ENCODE results near the gene SLC12A8. TPM values are rescaled to one million over a fixed set of nuclear protein-coding genes. Genes with fewer than 3 reads are reported as not detected.

The SLC12A8 gene
- polyA plus RNA-seq (ENCODE audit: insufficient read length in 3 of 3): 10 to 100 TPM in 1 of 3 donors, 1 to 10 TPM in 2; 5.9 to 10.3 (median 8.4) TPM
- long read RNA-seq, donor 1: 0 reads
- long read RNA-seq, donor 2: 0 reads
- long read RNA-seq, donor 3: 0 reads
- long read RNA-seq, donor 4, partial matches to known transcripts: 0 of 1 reads
- long read RNA-seq, donor 4, other reads (novel, unspliced or antisense): 0 of 1 reads
- long read RNA-seq, donor 5, partial matches to known transcripts: 0 of 1 reads
- long read RNA-seq, donor 5, other reads (novel, unspliced or antisense): 0 of 1 reads
- long read RNA-seq, donor 6, partial matches to known transcripts: 0 of 2 reads
- long read RNA-seq, donor 6, other reads (novel, unspliced or antisense): 0 of 2 reads
- long read RNA-seq, donor 7, partial matches to known transcripts: 0 of 2 reads
- long read RNA-seq, donor 7, other reads (novel, unspliced or antisense): 0 of 2 reads
- long read RNA-seq, donor 8: 0 reads
- long read RNA-seq, donor 9, partial matches to known transcripts: 0 of 1 reads
- long read RNA-seq, donor 9, other reads (novel, unspliced or antisense): 0 of 1 reads
- long read RNA-seq, donor 10: 0 reads
- long read RNA-seq, donor 11: 0 reads
- long read RNA-seq, donor 12: 0 reads
- long read RNA-seq, donor 13: 0 reads
- long read RNA-seq, donor 14: 0 reads
- long read RNA-seq, donor 15: 0 reads
- long read RNA-seq, donor 16, partial matches to known transcripts: 0 of 3 reads
- long read RNA-seq, donor 16, other reads (novel, unspliced or antisense): 0 of 3 reads

GRCh38 chr3:125212509-125213363, at the start of gene SLC12A8:
SLC12A8 (minus strand) TSS chr3:125212748; CDS start chr3:125211349, 1,399 bp downstream.
- DNase-seq: no peak

- DNase-seq: no peak
Observed at GRCh38 chr3:125262161-125262560, 49.6 kb upstream of the SLC12A8 start.

- no peak for DNase-seq
Observed at GRCh38 chr3:125261031-125261430, 48.5 kb upstream of the SLC12A8 start.

GRCh38 chr3:125260158-125260557, 47.6 kb upstream of the SLC12A8 start:
- DNase-seq: no peak

GRCh38 chr3:125257536-125257935, 45.0 kb upstream of the SLC12A8 start:
- DNase-seq: no peak

- no peak for DNase-seq
Observed at GRCh38 chr3:125256675-125257074, 44.1 kb upstream of the SLC12A8 start.

GRCh38 chr3:125250973-125251372, 38.4 kb upstream of the SLC12A8 start:
- DNase-seq: no peak

- DNase-seq: no peak
Observed at GRCh38 chr3:125246237-125246636, 33.7 kb upstream of the SLC12A8 start.

GRCh38 chr3:125245521-125245920, 33.0 kb upstream of the SLC12A8 start:
- no peak for DNase-seq

- no peak for DNase-seq
Observed at GRCh38 chr3:125240496-125240895, 27.9 kb upstream of the SLC12A8 start.

- no peak for DNase-seq
Observed at GRCh38 chr3:125239266-125239665, 26.7 kb upstream of the SLC12A8 start.

GRCh38 chr3:125238759-125239158, 26.2 kb upstream of the SLC12A8 start:
- no peak for DNase-seq

- no peak for DNase-seq
Observed at GRCh38 chr3:125236331-125236903, 23.9 kb upstream of the SLC12A8 start.

- DNase-seq: no peak
Observed at GRCh38 chr3:125234831-125235230, 22.3 kb upstream of the SLC12A8 start.

- no peak for DNase-seq
Observed at GRCh38 chr3:125232401-125232800, 19.9 kb upstream of the SLC12A8 start.

GRCh38 chr3:125231895-125232294, 19.3 kb upstream of the SLC12A8 start:
- no peak for DNase-seq

- DNase-seq: no peak
Observed at GRCh38 chr3:125229707-125230106, 17.2 kb upstream of the SLC12A8 start.

- no peak for DNase-seq
Observed at GRCh38 chr3:125229168-125229567, 16.6 kb upstream of the SLC12A8 start.

GRCh38 chr3:125221831-125222230, 9.3 kb upstream of the SLC12A8 start:
- DNase-seq: no peak

- no peak for DNase-seq
Observed at GRCh38 chr3:125220727-125221429, 8.3 kb upstream of the SLC12A8 start.

- DNase-seq: no peak
Observed at GRCh38 chr3:125220183-125220582, 7.6 kb upstream of the SLC12A8 start.
